HepG2 (cell line): ENCODE measurements around the gene GRM6. TPM values are rescaled to one million over a fixed set of nuclear protein-coding genes. Genes with fewer than 3 reads are reported as not detected.

Experiments used
- ATAC-seq: fragments of 200-7000 bp; cut with Tn5 transposase; 3 replicates; pipeline ENCODE4 v1.9.1; 2020; ENCODE audit warnings: mild to moderate bottlenecking, moderate library complexity
- BruUV-seq: library from RNA; stranded (reverse); fragments of 400-500 nt; replicated peaks from 2 replicates; lab custom pipeline; 2021; lab: Mats Ljungman, UMichigan
- CTCF ChIA-PET: fragments of 300-600 bp; formaldehyde crosslinking; extraction: SDS; loops from one replicate; lab custom pipeline; 2021; ENCODE audit warnings: low total read pairs, inconsistent platforms, low intra/inter-chr PET ratio; lab: Yijun Ruan, JAX
- POLR2A ChIA-PET: fragments of 350-600 bp; sonication (Branson Sonifier 250); formaldehyde crosslinking; loops from one replicate; lab custom pipeline; 2020; ENCODE audit warnings: antibody characterized with exemption, inconsistent platforms; lab: Yijun Ruan, JAX
- DNase-seq: peaks from one replicate; pipeline ENCODE4 v3.0.0-alpha.2; 2015; ENCODE audit warnings: low spot score
- FAIRE-seq: peaks from 3 replicates; lab custom pipeline; 2011; peaks lifted over from hg19 to GRCh38; lab: Jason Lieb, UNC
- H2AFZ ChIP-seq: one replicate; pipeline ENCODE4 v1.6.1; 2011; ENCODE audit warnings: low read length, inconsistent platforms
- H3K27ac ChIP-seq: fragments of 300-600 bp; 3 replicates; pipeline ENCODE4 v1.8.0; 2011; ENCODE audit warnings: mixed run types, mild to moderate bottlenecking, mixed read lengths, low read length, inconsistent platforms; ENCODE audit not compliant: insufficient read depth; ENCODE audit errors: extremely low read length
- H3K27me3 ChIP-seq, 2 experiments: fragments of 200-600 bp in 1 of 2; 2 replicates in 1 of 2; 3 replicates in 1 of 2; pipeline versions ENCODE4 v1.6.0 to v1.8.0; 2011; ENCODE audit warnings: low read length in 2 of 2, mild to moderate bottlenecking in 2 of 2, moderate library complexity in 2 of 2, inconsistent platforms in 1 of 2; ENCODE audit not compliant: insufficient read depth in 2 of 2, control insufficient read depth in 1 of 2
- H3K36me3 ChIP-seq, 2 experiments: fragments of 200-600 bp in 1 of 2; replicated peaks in 1 of 2; 2 replicates in 1 of 2; 3 replicates in 1 of 2; pipeline versions ENCODE4 v1.5.1 to v1.8.0; 2011; ENCODE audit warnings: low read length in 2 of 2, inconsistent platforms in 1 of 2; ENCODE audit not compliant: insufficient read depth in 2 of 2, control insufficient read depth in 1 of 2
- H3K4me1 ChIP-seq: 2 replicates; pipeline ENCODE4 v1.5.1; 2012; ENCODE audit warnings: low read length, inconsistent platforms; ENCODE audit not compliant: insufficient read depth
- H3K4me2 ChIP-seq: 2 replicates; pipeline ENCODE4 v1.6.0; 2011; ENCODE audit warnings: low read depth, low read length, inconsistent platforms
- H3K4me3 ChIP-seq, 3 experiments: fragments of 200-600 bp in 1 of 3; sonication (generic), shearing (Covaris generic) in 1 of 3; replicated peaks in 1 of 3; 2 replicates each; pipeline ENCODE4 v1.5.1; 2011 to 2016; ENCODE audit warnings: low read length in 3 of 3, inconsistent platforms in 2 of 3, low read depth in 2 of 3, mild to moderate bottlenecking in 2 of 3, control low read depth in 1 of 3, mixed read lengths in 1 of 3; ENCODE audit not compliant: insufficient read depth in 1 of 3
- H3K79me2 ChIP-seq: one replicate; pipeline ENCODE4 v1.6.1; 2011; ENCODE audit warnings: low read length, inconsistent platforms; ENCODE audit not compliant: insufficient read depth
- H3K9ac ChIP-seq: 2 replicates; pipeline ENCODE4 v1.6.0; 2011; ENCODE audit warnings: mild to moderate bottlenecking, low read depth, low read length, inconsistent platforms; ENCODE audit not compliant: insufficient read depth
- H3K9me3 ChIP-seq: 2 replicates; pipeline ENCODE4 v1.5.1; 2012; ENCODE audit warnings: mild to moderate bottlenecking, low read length
- H4K20me1 ChIP-seq: 2 replicates; pipeline ENCODE4 v1.6.0; 2011; ENCODE audit warnings: inconsistent platforms, mild to moderate bottlenecking, low read length, moderate library complexity; ENCODE audit not compliant: insufficient read depth
- CEBPB ChIP-seq: IDR thresholded peaks from 2 replicates; pipeline ENCODE4 v1.6.1; 2011; ENCODE audit warnings: low read depth, low read length, improper control_type of control experiment, borderline replicate concordance
- DMTF1 ChIP-seq: sonication (generic); formaldehyde crosslinking; IDR thresholded peaks from 2 replicates; pipeline ENCODE4 v1.4.0; 2020; ENCODE audit warnings: mild to moderate bottlenecking, missing genetic modification reagents
- MTF1 ChIP-seq: sonication (generic); formaldehyde crosslinking; IDR thresholded peaks from 2 replicates; pipeline ENCODE4 v1.5.0; 2020; ENCODE audit warnings: missing genetic modification reagents
- NR2F6 ChIP-seq, 2 experiments: IDR thresholded peaks; 2 replicates each; pipeline ENCODE4 v1.6.1; 2016; ENCODE audit warnings: antibody characterized with exemption in 1 of 2, mild to moderate bottlenecking in 1 of 2
- WGBS: methylation state at CpG from one replicate; pipeline ENCODE4 v1.1.6; 2017; ENCODE audit warnings: low lambda C conversion rate; 5-methylcytosine and 5-hydroxymethylcytosine counted together
- in situ Hi-C: cut with HindIII; loops from 2 replicates; pipeline ENCODE4 v1.10.0; 2017; ENCODE audit warnings: low pct_unique_long_range_greater_than_20kb; ENCODE audit not compliant: extremely low pct_ligation_motif_present
- intact Hi-C: fragments of 100-400 bp; cut with micrococcal nuclease; formaldehyde crosslinking; loops from one replicate; pipeline ENCODE4 v1.10.0; 2022; ENCODE audit not compliant: unreplicated experiment
- polyA plus RNA-seq, 8 experiments: library from polyadenylated mRNA; depleted of rRNA in 3 of 8; stranded (reverse) in 7 of 8; unstranded in 1 of 8; fragments of >200 nt; fragmentation: Illumina TruSeq in 4 of 8; extraction: Trizol in 4 of 8; gene quantifications; 2 replicates each; pipeline versions ENCODE4 v1.2.1 to v1.2.3, GENCODE V29; 2011 to 2016; ENCODE audit warnings: low read depth in 4 of 8, missing spikeins in 1 of 8, mixed read lengths in 1 of 8; ENCODE audit not compliant: insufficient read depth in 1 of 8
- total RNA-seq, 5 experiments: library from RNA; depleted of rRNA; stranded (reverse); fragments of >200 nt; fragmentation: Illumina TruSeq; extraction: Trizol; gene quantifications; 2 replicates each; pipeline ENCODE4 v1.2.3, GENCODE V29; 2016; ENCODE audit warnings: low read depth in 1 of 5
- TF ChIP-seq, protein P1 (sequence below): sonication (generic); formaldehyde crosslinking; IDR thresholded peaks from 2 replicates; pipeline ENCODE4 v1.8.1; 2022; ENCODE audit warnings: mild to moderate bottlenecking, missing genetic modification reagents
- TF ChIP-seq, protein P2 (sequence below): sonication (generic); formaldehyde crosslinking; IDR thresholded peaks from 2 replicates; pipeline ENCODE4 v1.4.0; 2020; ENCODE audit warnings: missing genetic modification reagents, borderline replicate concordance

GRM6 gene
- total and polyA plus RNA-seq, 2 of the 13 experiments (the other 11 are each of a cell fraction or from before 2014, with no cell fraction given) = not detected

- Histone ChIP-seq H3K9me3 (peaks cover 40% of the 10 kb centered on the region), H3K4me3 (no peak overlapping the region), H3K9ac (no peak overlapping the region), H3K4me2 (no peak overlapping the region), H3K36me3 (no peaks in the 10 kb centered on the region), H3K4me1 (no peaks in the 10 kb centered on the region), H3K79me2 (no peaks in the 10 kb centered on the region), H3K27ac (no peak overlapping the region), H3K27me3 (no peaks in the 10 kb centered on the region), H2AFZ (no peak overlapping the region), H4K20me1 (no peaks in the 10 kb centered on the region)
- 10% methylated on average over 6 of the region's 12 CpGs for WGBS
- TF ChIP-seq, protein P1, sequence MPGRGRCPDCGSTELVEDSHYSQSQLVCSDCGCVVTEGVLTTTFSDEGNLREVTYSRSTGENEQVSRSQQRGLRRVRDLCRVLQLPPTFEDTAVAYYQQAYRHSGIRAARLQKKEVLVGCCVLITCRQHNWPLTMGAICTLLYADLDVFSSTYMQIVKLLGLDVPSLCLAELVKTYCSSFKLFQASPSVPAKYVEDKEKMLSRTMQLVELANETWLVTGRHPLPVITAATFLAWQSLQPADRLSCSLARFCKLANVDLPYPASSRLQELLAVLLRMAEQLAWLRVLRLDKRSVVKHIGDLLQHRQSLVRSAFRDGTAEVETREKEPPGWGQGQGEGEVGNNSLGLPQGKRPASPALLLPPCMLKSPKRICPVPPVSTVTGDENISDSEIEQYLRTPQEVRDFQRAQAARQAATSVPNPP (CRISPR knock-in tag) = no peak
- TF ChIP-seq, protein P2, sequence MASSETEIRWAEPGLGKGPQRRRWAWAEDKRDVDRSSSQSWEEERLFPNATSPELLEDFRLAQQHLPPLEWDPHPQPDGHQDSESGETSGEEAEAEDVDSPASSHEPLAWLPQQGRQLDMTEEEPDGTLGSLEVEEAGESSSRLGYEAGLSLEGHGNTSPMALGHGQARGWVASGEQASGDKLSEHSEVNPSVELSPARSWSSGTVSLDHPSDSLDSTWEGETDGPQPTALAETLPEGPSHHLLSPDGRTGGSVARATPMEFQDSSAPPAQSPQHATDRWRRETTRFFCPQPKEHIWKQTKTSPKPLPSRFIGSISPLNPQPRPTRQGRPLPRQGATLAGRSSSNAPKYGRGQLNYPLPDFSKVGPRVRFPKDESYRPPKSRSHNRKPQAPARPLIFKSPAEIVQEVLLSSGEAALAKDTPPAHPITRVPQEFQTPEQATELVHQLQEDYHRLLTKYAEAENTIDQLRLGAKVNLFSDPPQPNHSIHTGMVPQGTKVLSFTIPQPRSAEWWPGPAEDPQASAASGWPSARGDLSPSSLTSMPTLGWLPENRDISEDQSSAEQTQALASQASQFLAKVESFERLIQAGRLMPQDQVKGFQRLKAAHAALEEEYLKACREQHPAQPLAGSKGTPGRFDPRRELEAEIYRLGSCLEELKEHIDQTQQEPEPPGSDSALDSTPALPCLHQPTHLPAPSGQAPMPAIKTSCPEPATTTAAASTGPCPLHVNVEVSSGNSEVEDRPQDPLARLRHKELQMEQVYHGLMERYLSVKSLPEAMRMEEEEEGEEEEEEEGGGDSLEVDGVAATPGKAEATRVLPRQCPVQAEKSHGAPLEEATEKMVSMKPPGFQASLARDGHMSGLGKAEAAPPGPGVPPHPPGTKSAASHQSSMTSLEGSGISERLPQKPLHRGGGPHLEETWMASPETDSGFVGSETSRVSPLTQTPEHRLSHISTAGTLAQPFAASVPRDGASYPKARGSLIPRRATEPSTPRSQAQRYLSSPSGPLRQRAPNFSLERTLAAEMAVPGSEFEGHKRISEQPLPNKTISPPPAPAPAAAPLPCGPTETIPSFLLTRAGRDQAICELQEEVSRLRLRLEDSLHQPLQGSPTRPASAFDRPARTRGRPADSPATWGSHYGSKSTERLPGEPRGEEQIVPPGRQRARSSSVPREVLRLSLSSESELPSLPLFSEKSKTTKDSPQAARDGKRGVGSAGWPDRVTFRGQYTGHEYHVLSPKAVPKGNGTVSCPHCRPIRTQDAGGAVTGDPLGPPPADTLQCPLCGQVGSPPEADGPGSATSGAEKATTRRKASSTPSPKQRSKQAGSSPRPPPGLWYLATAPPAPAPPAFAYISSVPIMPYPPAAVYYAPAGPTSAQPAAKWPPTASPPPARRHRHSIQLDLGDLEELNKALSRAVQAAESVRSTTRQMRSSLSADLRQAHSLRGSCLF (CRISPR knock-in tag) = no peak
- TF ChIP-seq CEBPB (no peak), NR2F6 (IDR thresholded peaks at IDR 0.05) (no peak), NR2F6 (CRISPR knock-in tag; IDR thresholded peaks at IDR 0.05) (no peak), MTF1 (CRISPR knock-in tag) (no peak), DMTF1 (CRISPR knock-in tag) (no peak)
- ATAC-seq (no peak), FAIRE-seq (no peak), DNase-seq (no peak)
- no TSS peak for BruUV-seq
- in situ Hi-C loops (no loop called here), intact Hi-C loops (no loop called here)
- ChIA-PET CTCF (no interaction called here), POLR2A (no interaction called here)
Measured at GRCh38 chr5:178990491-178990890, 4.6 kb downstream of the GRM6 start.
